ENCODE data around the gene NNT.
A peak's percentile ranks its signal among the peaks of the same experiment; 100 is the strongest.
"Not testable (repeated sequence)": the region's sequence is repeated elsewhere in the genome, so short reads cannot be mapped to it uniquely, and the experiment has no call there.

NNT gene

DNA sequence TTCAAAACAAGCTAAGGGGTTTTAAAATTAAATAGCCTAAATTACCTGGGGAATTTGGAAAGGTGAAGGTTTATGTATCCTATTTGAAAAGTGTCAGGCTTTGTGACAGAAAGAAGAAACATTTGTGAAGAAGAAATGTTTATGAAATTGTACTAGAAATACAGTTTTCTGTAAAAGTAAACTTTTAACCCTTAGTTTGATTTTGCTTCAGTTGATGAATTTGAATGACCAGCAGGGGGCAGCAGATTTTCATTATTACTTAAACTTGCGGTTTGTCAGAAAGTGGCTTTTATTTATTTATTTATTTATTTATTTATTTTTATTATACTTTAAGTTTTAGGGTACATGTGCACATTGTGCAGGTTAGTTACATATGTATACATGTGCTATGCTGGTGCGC, 58.1 kb downstream of the NNT start:
- Histone ChIP-seq H3K4me1 (ENCODE audit: control insufficient read depth, insufficient read depth, low read depth, low read length) (no peaks in the 10 kb centered on the region), H3K18ac (ENCODE audit: low read depth in 1 of 2, low read length in 2 of 2) (no peak overlapping the region), H2BK15ac (ENCODE audit: low read depth, poor library complexity, severe bottlenecking) (no peak overlapping the region), H3K4ac (ENCODE audit: low read depth in 1 of 2, low read length in 2 of 2) (no peak overlapping the region), H2AK5ac (ENCODE audit: low read length, severe bottlenecking) (no peak overlapping the region), H4K91ac (ENCODE audit: low read length) (no peak overlapping the region), H3K14ac (ENCODE audit: low read length in 2 of 2) (no peak overlapping the region), H2BK120ac (ENCODE audit: low read depth, low read length) (no peak overlapping the region), H3K27me3 (ENCODE audit: control insufficient read depth in 1 of 2, insufficient read depth in 1 of 2, low read length in 2 of 2) (no peaks in the 10 kb centered on the region), H3K23ac (ENCODE audit: low read length in 2 of 2) (no peak overlapping the region), H2BK12ac (ENCODE audit: low read length in 2 of 2) (no peak overlapping the region), H3K4me3 (ENCODE audit: insufficient read depth in 1 of 2, low read depth in 1 of 2, low read length in 2 of 2) (no peak overlapping the region), H3K4me2 (ENCODE audit: low read length, poor library complexity, severe bottlenecking) (no peak overlapping the region), H3K36me3 (ENCODE audit: control insufficient read depth in 1 of 2, insufficient read depth in 2 of 2, low read depth in 1 of 2, low read length in 2 of 2) (peaks cover 13 to 38% of the 10 kb centered on the region in 2 experiments), H2BK5ac (ENCODE audit: low read depth, low read length, poor library complexity, severe bottlenecking) (no peak overlapping the region), H2AFZ (ENCODE audit: low read depth, low read length) (no peak overlapping the region), H4K8ac (ENCODE audit: low read length) (no peak overlapping the region), H3K9ac (ENCODE audit: low read length) (no peak overlapping the region), H3K79me1 (replicated peaks; ENCODE audit: low read length, poor library complexity, severe bottlenecking) (no peaks in the 10 kb centered on the region), H3K9me3 (ENCODE audit: control insufficient read depth, low read length) (no peaks in the 10 kb centered on the region), H3K27ac (ENCODE audit: low read length, poor library complexity, severe bottlenecking) (no peak overlapping the region)
- WGBS: no CpG with 5 or more reads among the region's 2 CpGs
- peak; percentile 56 for DNase-seq

- H3K4ac ChIP-seq (ENCODE audit: low read depth in 1 of 2, low read length in 2 of 2): no peak overlapping the region
- no peak overlapping the region for H2BK12ac ChIP-seq (ENCODE audit: low read length in 2 of 2)
- no peak overlapping the region for H3K4me3 ChIP-seq (ENCODE audit: insufficient read depth in 1 of 2, low read depth in 1 of 2, low read length in 2 of 2)
- H3K27ac ChIP-seq (ENCODE audit: low read length, poor library complexity, severe bottlenecking): no peak overlapping the region
- no peak for DNase-seq
- H4K8ac ChIP-seq (ENCODE audit: low read length): no peak overlapping the region
- no peaks in the 10 kb centered on the region for H3K4me1 ChIP-seq (ENCODE audit: control insufficient read depth, insufficient read depth, low read depth, low read length)
- H3K36me3 ChIP-seq (ENCODE audit: control insufficient read depth in 1 of 2, insufficient read depth in 2 of 2, low read depth in 1 of 2, low read length in 2 of 2): peaks cover 22% of the 10 kb centered on the region in 2 experiments
- H3K27me3 ChIP-seq (ENCODE audit: control insufficient read depth in 1 of 2, insufficient read depth in 1 of 2, low read length in 2 of 2): no peaks in the 10 kb centered on the region
- H2AK5ac ChIP-seq (ENCODE audit: low read length, severe bottlenecking): no peak overlapping the region
- no peak overlapping the region for H3K23ac ChIP-seq (ENCODE audit: low read length in 2 of 2)
- H3K4me2 ChIP-seq (ENCODE audit: low read length, poor library complexity, severe bottlenecking): no peak overlapping the region
- no peak overlapping the region for H2BK120ac ChIP-seq (ENCODE audit: low read depth, low read length)
- H3K18ac ChIP-seq (ENCODE audit: low read depth in 1 of 2, low read length in 2 of 2): no peak overlapping the region
- H3K9ac ChIP-seq (ENCODE audit: low read length): peak overlapping the region; percentile 56
- no peak overlapping the region for H3K14ac ChIP-seq (ENCODE audit: low read length in 2 of 2)
- no peak overlapping the region for H2BK15ac ChIP-seq (ENCODE audit: low read depth, poor library complexity, severe bottlenecking)
- H3K9me3 ChIP-seq (ENCODE audit: control insufficient read depth, low read length): no peaks in the 10 kb centered on the region
- no peak overlapping the region for H2BK5ac ChIP-seq (ENCODE audit: low read depth, low read length, poor library complexity, severe bottlenecking)
- peaks cover 2% of the 10 kb centered on the region for H3K79me1 ChIP-seq (replicated peaks; ENCODE audit: low read length, poor library complexity, severe bottlenecking)
- H4K91ac ChIP-seq (ENCODE audit: low read length): no peak overlapping the region
- H2AFZ ChIP-seq (ENCODE audit: low read depth, low read length): no peak overlapping the region
Measured at GRCh38 chr5:43663916-43664315, 60.9 kb downstream of the NNT start.

DNA sequence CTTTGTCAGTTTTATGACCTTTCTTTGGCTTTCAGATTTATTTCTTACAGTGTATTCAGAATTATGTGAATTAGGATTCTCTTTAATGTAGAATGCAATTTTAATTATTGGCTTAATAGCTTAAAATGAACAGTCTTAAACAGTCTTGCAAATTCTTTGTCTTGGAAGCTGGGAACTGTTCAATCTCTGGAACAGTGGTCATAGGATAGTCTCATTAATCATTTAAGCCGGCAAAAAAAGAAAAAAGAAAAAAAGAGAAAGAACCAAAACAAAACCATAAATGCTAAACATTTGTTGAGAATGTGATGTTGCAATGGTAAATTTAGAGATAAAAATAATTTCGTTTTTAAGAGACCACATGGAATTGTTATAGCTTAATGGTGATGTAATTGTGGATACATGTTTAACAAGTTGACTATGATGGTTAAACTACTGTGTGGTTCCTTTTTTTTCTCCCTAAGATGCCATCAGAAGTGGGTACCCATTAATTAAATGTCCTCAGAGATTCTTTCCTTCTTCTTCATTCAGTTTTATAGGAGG, 61.6 kb downstream of the NNT start:
- H3K23ac ChIP-seq (ENCODE audit: low read length in 2 of 2): no peak overlapping the region
- no peak overlapping the region for H4K8ac ChIP-seq (ENCODE audit: low read length)
- no peak overlapping the region for H3K18ac ChIP-seq (ENCODE audit: low read depth in 1 of 2, low read length in 2 of 2)
- no peak overlapping the region for H3K14ac ChIP-seq (ENCODE audit: low read length in 2 of 2)
- H3K27ac ChIP-seq (ENCODE audit: low read length, poor library complexity, severe bottlenecking): no peak overlapping the region
- no peak overlapping the region for H2AFZ ChIP-seq (ENCODE audit: low read depth, low read length)
- no peaks in the 10 kb centered on the region for H3K9me3 ChIP-seq (ENCODE audit: control insufficient read depth, low read length)
- no peak overlapping the region for H2BK12ac ChIP-seq (ENCODE audit: low read length in 2 of 2)
- H2BK5ac ChIP-seq (ENCODE audit: low read depth, low read length, poor library complexity, severe bottlenecking): no peak overlapping the region
- DNase-seq: no peak
- peaks cover 2% of the 10 kb centered on the region for H3K79me1 ChIP-seq (replicated peaks; ENCODE audit: low read length, poor library complexity, severe bottlenecking)
- peaks cover 15 to 19% of the 10 kb centered on the region in 2 experiments for H3K36me3 ChIP-seq (ENCODE audit: control insufficient read depth in 1 of 2, insufficient read depth in 2 of 2, low read depth in 1 of 2, low read length in 2 of 2)
- no peak overlapping the region for H2AK5ac ChIP-seq (ENCODE audit: low read length, severe bottlenecking)
- 94% methylated on average over 1 of the region's 2 CpGs for WGBS
- H3K4me3 ChIP-seq (ENCODE audit: insufficient read depth in 1 of 2, low read depth in 1 of 2, low read length in 2 of 2): no peak overlapping the region
- no peak overlapping the region for H2BK120ac ChIP-seq (ENCODE audit: low read depth, low read length)
- H2BK15ac ChIP-seq (ENCODE audit: low read depth, poor library complexity, severe bottlenecking): no peak overlapping the region
- H3K4ac ChIP-seq (ENCODE audit: low read depth in 1 of 2, low read length in 2 of 2): no peak overlapping the region
- no peaks in the 10 kb centered on the region for H3K4me1 ChIP-seq (ENCODE audit: control insufficient read depth, insufficient read depth, low read depth, low read length)
- H3K27me3 ChIP-seq (ENCODE audit: control insufficient read depth in 1 of 2, insufficient read depth in 1 of 2, low read length in 2 of 2): no peaks in the 10 kb centered on the region
- no peak overlapping the region for H3K4me2 ChIP-seq (ENCODE audit: low read length, poor library complexity, severe bottlenecking)
- peak overlapping the region; percentile 56 for H3K9ac ChIP-seq (ENCODE audit: low read length)
- H4K91ac ChIP-seq (ENCODE audit: low read length): no peak overlapping the region

DNA sequence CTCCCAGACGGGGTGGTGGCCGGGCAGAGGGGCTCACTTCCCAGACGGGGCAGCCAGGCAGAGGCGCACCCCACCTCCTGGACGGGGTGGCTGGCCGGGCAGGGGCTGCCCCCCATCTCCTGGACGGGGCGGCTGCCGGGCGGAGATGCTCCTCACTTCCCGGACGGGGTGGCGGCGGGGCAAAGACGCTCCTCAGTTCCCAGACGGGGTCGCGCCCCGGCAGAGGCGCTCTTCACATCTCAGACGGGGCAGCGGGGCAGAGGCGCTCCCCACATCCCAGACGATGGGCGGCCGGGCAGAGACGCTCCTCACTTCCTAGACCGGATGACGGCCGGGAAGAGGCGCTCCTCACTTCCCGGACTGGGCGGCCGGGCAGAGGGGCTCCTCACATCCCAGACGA, 62.8 kb downstream of the NNT start:
- H4K8ac ChIP-seq (ENCODE audit: low read length); H3K9me3 ChIP-seq (ENCODE audit: control insufficient read depth, low read length); H3K27ac ChIP-seq (ENCODE audit: low read length, poor library complexity, severe bottlenecking); H3K4me2 ChIP-seq (ENCODE audit: low read length, poor library complexity, severe bottlenecking); H3K18ac ChIP-seq (ENCODE audit: low read depth in 1 of 2, low read length in 2 of 2); H3K14ac ChIP-seq (ENCODE audit: low read length in 2 of 2); H2BK5ac ChIP-seq (ENCODE audit: low read depth, low read length, poor library complexity, severe bottlenecking); DNase-seq; H2AK5ac ChIP-seq (ENCODE audit: low read length, severe bottlenecking); H2BK15ac ChIP-seq (ENCODE audit: low read depth, poor library complexity, severe bottlenecking); H2BK12ac ChIP-seq (ENCODE audit: low read length in 2 of 2); H3K4me3 ChIP-seq (ENCODE audit: insufficient read depth in 1 of 2, low read depth in 1 of 2, low read length in 2 of 2); H2AFZ ChIP-seq (ENCODE audit: low read depth, low read length); H3K4ac ChIP-seq (ENCODE audit: low read depth in 1 of 2, low read length in 2 of 2); H3K27me3 ChIP-seq (ENCODE audit: control insufficient read depth in 1 of 2, insufficient read depth in 1 of 2, low read length in 2 of 2); H3K23ac ChIP-seq (ENCODE audit: low read length in 2 of 2); H3K9ac ChIP-seq (ENCODE audit: low read length); H3K79me1 ChIP-seq (replicated peaks; ENCODE audit: low read length, poor library complexity, severe bottlenecking); H2BK120ac ChIP-seq (ENCODE audit: low read depth, low read length); H3K4me1 ChIP-seq (ENCODE audit: control insufficient read depth, insufficient read depth, low read depth, low read length): not testable (repeated sequence)
- 98% methylated on average over 35 of the region's 35 CpGs for WGBS
- H3K36me3 ChIP-seq (ENCODE audit: control insufficient read depth in 1 of 2, insufficient read depth in 2 of 2, low read depth in 1 of 2, low read length in 2 of 2): peaks cover 4 to 15% of the 10 kb centered on the region in 2 experiments
- H4K91ac ChIP-seq (ENCODE audit: low read length): peak overlapping the region; percentile 27
